Osteoblast (primary cell): Measurements from ENCODE around the gene TSFM. TPM values are rescaled to one million over a fixed set of nuclear protein-coding genes. Genes with fewer than 3 reads are reported as not detected.

Source experiments
- DNase-seq: peaks from one replicate; pipeline ENCODE4 v3.0.0; 2011; ENCODE audit warnings: low spot score, mixed read lengths; ENCODE audit not compliant: insufficient read length; ENCODE audit errors: missing footprints
- H2AFZ ChIP-seq: 2 replicates; pipeline ENCODE4 v1.6.0; 2011; ENCODE audit warnings: mild to moderate bottlenecking, low read length
- H3K27ac ChIP-seq: 2 replicates; pipeline ENCODE4 v1.5.1; 2011; ENCODE audit warnings: mild to moderate bottlenecking, low read depth, low read length, moderate library complexity
- H3K27me3 ChIP-seq: 2 replicates; pipeline ENCODE4 v1.6.0; 2012; ENCODE audit warnings: mild to moderate bottlenecking, control low read depth, inconsistent platforms, low read length, moderate library complexity; ENCODE audit not compliant: insufficient read depth
- H3K36me3 ChIP-seq: 2 replicates; pipeline ENCODE4 v1.5.1; 2011; ENCODE audit warnings: mild to moderate bottlenecking, low read length, control low read depth, moderate library complexity; ENCODE audit not compliant: insufficient read depth
- H3K4me1 ChIP-seq: 2 replicates; pipeline ENCODE4 v1.5.1; 2011; ENCODE audit warnings: mild to moderate bottlenecking, low read length, control low read depth, moderate library complexity; ENCODE audit not compliant: insufficient read depth
- H3K4me2 ChIP-seq: 2 replicates; pipeline ENCODE4 v1.6.0; 2011; ENCODE audit warnings: mild to moderate bottlenecking, low read length; ENCODE audit not compliant: insufficient read depth
- H3K4me3 ChIP-seq: fragments of 200-600 bp; sonication (generic); 3 replicates; pipeline ENCODE4 v1.5.1; 2012; ENCODE audit warnings: mild to moderate bottlenecking, low read length, inconsistent platforms; ENCODE audit not compliant: insufficient read depth
- H3K79me2 ChIP-seq: 2 replicates; pipeline ENCODE4 v1.6.0; 2012; ENCODE audit warnings: mild to moderate bottlenecking, low read length, control low read depth, inconsistent platforms; ENCODE audit not compliant: insufficient read depth
- H3K9me3 ChIP-seq: 2 replicates; pipeline ENCODE4 v1.5.1; 2011; ENCODE audit warnings: low read depth, low read length, control low read depth
- H4K20me1 ChIP-seq: 2 replicates; pipeline ENCODE4 v1.6.0; 2012; ENCODE audit warnings: mild to moderate bottlenecking, low read length, control low read depth; ENCODE audit not compliant: insufficient read depth
- CTCF ChIP-seq: IDR thresholded peaks from 2 replicates; pipeline ENCODE4 v1.5.1; 2011; ENCODE audit warnings: mild to moderate bottlenecking, low read depth, low read length, moderate library complexity; ENCODE audit errors: extremely low read depth
- total RNA-seq: library from RNA; depleted of rRNA; stranded (reverse); fragments of >200 nt; gene quantifications from 2 replicates; pipeline ENCODE4 v1.2.3, GENCODE V29; 2012

Gene TSFM
- total RNA-seq, 1 donor: 18.1 TPM

- peaks cover 4% of the 10 kb centered on the region for H4K20me1 ChIP-seq
- peak; percentile 29 for TF ChIP-seq CTCF
- H3K4me1 ChIP-seq: peaks cover 9% of the 10 kb centered on the region
- H3K27ac ChIP-seq: no peak overlapping the region
- peaks cover 78% of the 10 kb centered on the region for H3K27me3 ChIP-seq
- peak overlapping the region; percentile 25 for H2AFZ ChIP-seq
- H3K36me3 ChIP-seq: no peaks in the 10 kb centered on the region
- no peaks in the 10 kb centered on the region for H3K9me3 ChIP-seq
- peak; percentile 95 for DNase-seq
- H3K4me3 ChIP-seq: peak overlapping the region; percentile 52
- H3K4me2 ChIP-seq: peak overlapping the region; percentile 58
- no peaks in the 10 kb centered on the region for H3K79me2 ChIP-seq
These were observed 46.4 kb upstream of the TSFM start for GRCh38 chr12:57735952-57736740.

- no peak overlapping the region for H3K27ac ChIP-seq
- peak overlapping the region; percentile 58 for H3K4me2 ChIP-seq
- peak overlapping the region; percentile 52 for H3K4me3 ChIP-seq
- peaks cover 4% of the 10 kb centered on the region for H4K20me1 ChIP-seq
- no peaks in the 10 kb centered on the region for H3K9me3 ChIP-seq
- peaks cover 82% of the 10 kb centered on the region for H3K27me3 ChIP-seq
- TF ChIP-seq CTCF: no peak
- DNase-seq: peak; percentile 89
- no peak overlapping the region for H2AFZ ChIP-seq
- H3K79me2 ChIP-seq: no peaks in the 10 kb centered on the region
- peaks cover 9% of the 10 kb centered on the region for H3K4me1 ChIP-seq
- H3K36me3 ChIP-seq: no peaks in the 10 kb centered on the region
These were observed 45.7 kb upstream of the TSFM start for GRCh38 chr12:57736741-57737466.

DNA sequence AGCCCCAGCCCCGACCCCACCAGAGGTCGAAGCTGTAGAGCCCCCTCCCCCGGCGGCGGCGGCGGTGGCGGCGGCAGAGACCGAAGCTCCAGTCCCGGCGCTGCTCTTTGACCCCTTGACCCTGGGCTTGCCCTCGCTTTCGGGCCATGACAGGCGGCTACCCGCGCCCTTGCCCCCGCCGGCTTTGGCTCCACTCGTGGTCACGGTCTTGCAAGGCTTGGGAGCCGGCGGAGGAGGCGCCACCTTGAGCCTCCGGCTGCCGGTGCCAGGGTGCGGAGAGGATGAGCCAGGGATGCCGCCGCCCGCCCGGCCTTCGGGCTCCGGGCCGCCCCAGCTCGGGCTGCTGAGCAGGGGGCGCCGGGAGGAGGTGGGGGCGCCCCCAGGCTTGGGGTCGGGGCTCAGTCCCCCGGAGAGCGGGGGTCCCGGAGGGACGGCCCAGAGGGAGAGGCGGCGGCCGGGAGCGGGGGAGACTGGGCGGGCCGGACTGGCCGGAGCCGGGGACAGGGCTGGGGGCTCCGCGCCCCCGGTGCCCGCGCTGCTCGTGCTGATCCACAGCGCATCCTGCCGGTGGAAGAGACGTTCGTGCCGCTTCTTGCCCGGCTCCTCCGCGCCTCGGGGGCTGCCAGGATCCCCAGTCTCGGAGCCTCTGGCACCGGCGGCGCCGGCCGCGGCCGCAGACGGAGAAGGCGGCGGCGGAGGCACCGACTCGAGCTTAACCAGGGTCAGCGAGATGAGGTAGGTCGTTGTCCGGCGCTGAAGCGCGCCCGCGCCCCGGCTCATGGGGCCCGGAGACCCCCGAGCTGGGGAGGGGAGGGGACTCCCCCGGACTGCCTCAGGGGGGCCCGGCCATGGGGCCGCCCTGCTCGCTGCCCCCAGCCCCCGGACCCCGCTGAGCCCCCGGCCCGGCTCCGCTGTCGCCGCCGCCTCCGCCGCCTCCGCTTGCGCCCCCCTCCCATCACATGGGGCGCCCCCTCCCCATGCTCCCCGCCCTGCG is 44.8 kb upstream of the TSFM start:
- peaks cover 4% of the 10 kb centered on the region for H4K20me1 ChIP-seq
- H3K36me3 ChIP-seq: no peaks in the 10 kb centered on the region
- H3K79me2 ChIP-seq: no peaks in the 10 kb centered on the region
- H3K27me3 ChIP-seq: peaks cover 90% of the 10 kb centered on the region
- TF ChIP-seq CTCF: peak; percentile 8
- H3K4me3 ChIP-seq: peak overlapping the region; percentile 16
- H3K4me2 ChIP-seq: peak overlapping the region; percentile 43
- H2AFZ ChIP-seq: no peak overlapping the region
- H3K27ac ChIP-seq: no peak overlapping the region
- H3K4me1 ChIP-seq: peaks cover 9% of the 10 kb centered on the region
- H3K9me3 ChIP-seq: no peaks in the 10 kb centered on the region
- peak; percentile 93 for DNase-seq
